SJSA1 (cell line): ENCODE data around the gene TMC7. TPM values are rescaled to one million over a fixed set of nuclear protein-coding genes. Genes with fewer than 3 reads are reported as not detected.

Experiments used
- DNase-seq, 2 experiments: peaks; one replicate each; pipeline ENCODE4 v3.0.0-alpha.2; 2015 to 2020; ENCODE audit warnings: low spot score in 2 of 2, low read depth in 1 of 2
- H3K27ac ChIP-seq: fragments of 250-450 bp; sonication (Bioruptor Pico); 2 replicates; pipeline ENCODE4 v1.5.1; 2020; ENCODE audit warnings: mild to moderate bottlenecking, moderate library complexity
- H3K27me3 ChIP-seq: fragments of 250-450 bp; sonication (Bioruptor Pico); replicated peaks from 2 replicates; pipeline ENCODE4 v1.5.1; 2020; ENCODE audit warnings: mild to moderate bottlenecking, moderate library complexity
- H3K36me3 ChIP-seq: fragments of 250-450 bp; sonication (Bioruptor Pico); 2 replicates; pipeline ENCODE4 v1.5.1; 2020; ENCODE audit warnings: mild to moderate bottlenecking
- H3K4me1 ChIP-seq: fragments of 250-450 bp; sonication (Bioruptor Pico); replicated peaks from 2 replicates; pipeline ENCODE4 v1.6.1; 2021; ENCODE audit warnings: mild to moderate bottlenecking
- H3K4me3 ChIP-seq: fragments of 250-450 bp; sonication (Bioruptor Pico); 2 replicates; pipeline ENCODE4 v1.5.1; 2020; ENCODE audit warnings: mild to moderate bottlenecking
- H3K9me3 ChIP-seq: fragments of 250-450 bp; sonication (Bioruptor Pico); replicated peaks from 2 replicates; pipeline ENCODE4 v1.5.1; 2020; ENCODE audit warnings: mild to moderate bottlenecking
- total RNA-seq: library from RNA; depleted of rRNA; stranded (reverse); fragments of >200 nt; shearing (Covaris generic); gene quantifications from 2 replicates; pipeline ENCODE4 v1.2.3, GENCODE V29; 2014

The TMC7 gene
- total RNA-seq, 1 experiment from 2014 or later = 0.84 TPM

GRCh38 chr16:19094542-19095365 lies 111.0 kb downstream of the TMC7 start:
- Histone ChIP-seq H3K4me3 (no peak overlapping the region), H3K4me1 (peaks cover 38% of the 10 kb centered on the region), H3K36me3 (no peaks in the 10 kb centered on the region), H3K9me3 (0 out of 2 replicates have a peak, but pooled peaks cover 3% of the 10 kb centered on the region), H3K27me3 (no peaks in the 10 kb centered on the region), H3K27ac (no peak overlapping the region)
- no peak for DNase-seq

GRCh38 chr16:19095654-19096053 lies 111.9 kb downstream of the TMC7 start:
- peak in 1 of 2 experiments; percentile 50 for DNase-seq
- no peaks in the 10 kb centered on the region for H3K36me3 ChIP-seq
- no peaks in the 10 kb centered on the region for H3K27me3 ChIP-seq
- peaks cover 38% of the 10 kb centered on the region for H3K4me1 ChIP-seq
- no peak overlapping the region for H3K4me3 ChIP-seq
- 0 out of 2 replicates have a peak, but pooled peaks cover 3% of the 10 kb centered on the region for H3K9me3 ChIP-seq
- no peak overlapping the region for H3K27ac ChIP-seq

DNA sequence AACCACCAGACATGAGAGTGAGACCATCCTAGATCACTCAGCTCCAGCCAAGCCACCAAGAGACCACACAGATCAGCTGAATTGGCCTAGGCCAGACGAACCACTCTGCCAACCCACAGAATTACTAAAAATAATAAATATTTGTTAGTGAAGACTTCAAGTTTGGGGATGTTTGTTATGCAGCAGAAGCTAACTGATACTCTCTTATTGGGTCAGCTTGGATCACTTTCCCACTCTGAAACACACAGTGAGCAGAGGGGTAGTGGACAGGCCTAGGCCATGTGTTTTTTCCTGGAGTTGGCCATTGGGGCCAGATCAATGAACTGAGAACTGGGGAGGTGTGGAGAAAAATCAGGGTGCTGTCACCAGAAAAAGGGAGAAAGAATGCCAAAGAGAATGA lies 114.4 kb downstream of the TMC7 start:
- H3K27ac ChIP-seq = no peak overlapping the region
- 0 out of 2 replicates have a peak, but pooled peaks cover 3% of the 10 kb centered on the region for H3K9me3 ChIP-seq
- no peaks in the 10 kb centered on the region for H3K27me3 ChIP-seq
- DNase-seq = no peak
- no peak overlapping the region for H3K4me3 ChIP-seq
- peaks cover 27% of the 10 kb centered on the region for H3K4me1 ChIP-seq
- H3K36me3 ChIP-seq = no peaks in the 10 kb centered on the region

DNA sequence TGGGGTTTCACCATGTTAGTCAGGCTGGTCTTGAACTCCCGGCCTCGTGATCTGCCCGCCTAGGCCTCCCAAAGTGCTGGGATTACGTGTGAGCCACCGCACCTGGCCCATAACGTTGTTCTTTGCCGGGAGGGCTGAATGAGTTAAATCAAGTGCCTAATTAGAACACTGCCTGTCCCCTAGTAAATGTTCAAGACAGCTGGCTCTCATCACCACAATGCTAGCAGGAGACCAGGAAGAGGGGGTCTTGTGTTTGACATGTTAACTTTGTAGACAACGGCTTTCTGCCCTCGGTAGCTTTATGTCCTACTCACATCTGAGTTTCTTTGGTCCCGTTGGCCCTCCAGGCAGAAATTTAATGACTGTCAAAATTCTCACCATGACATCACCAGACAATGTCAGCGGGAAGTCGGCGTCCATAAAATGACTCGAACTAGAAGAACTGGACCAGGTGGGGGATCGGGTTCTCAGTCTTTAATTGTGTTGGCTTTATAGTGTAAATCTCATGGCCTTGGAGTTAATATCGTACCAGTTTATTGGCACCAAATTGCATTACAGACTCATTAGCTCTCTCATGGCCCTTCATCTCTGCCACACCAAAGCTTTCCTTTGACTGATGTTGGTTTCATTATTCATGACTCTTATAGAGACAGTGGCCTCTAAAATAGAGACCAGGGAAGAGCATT lies 118.6 kb downstream of the TMC7 start:
- Histone ChIP-seq H3K9me3 (0 out of 2 replicates have a peak, but pooled peaks cover 3% of the 10 kb centered on the region), H3K4me1 (peaks cover 48% of the 10 kb centered on the region), H3K27ac (no peak overlapping the region), H3K36me3 (no peaks in the 10 kb centered on the region), H3K27me3 (no peaks in the 10 kb centered on the region), H3K4me3 (no peak overlapping the region)
- DNase-seq = no peak

DNA sequence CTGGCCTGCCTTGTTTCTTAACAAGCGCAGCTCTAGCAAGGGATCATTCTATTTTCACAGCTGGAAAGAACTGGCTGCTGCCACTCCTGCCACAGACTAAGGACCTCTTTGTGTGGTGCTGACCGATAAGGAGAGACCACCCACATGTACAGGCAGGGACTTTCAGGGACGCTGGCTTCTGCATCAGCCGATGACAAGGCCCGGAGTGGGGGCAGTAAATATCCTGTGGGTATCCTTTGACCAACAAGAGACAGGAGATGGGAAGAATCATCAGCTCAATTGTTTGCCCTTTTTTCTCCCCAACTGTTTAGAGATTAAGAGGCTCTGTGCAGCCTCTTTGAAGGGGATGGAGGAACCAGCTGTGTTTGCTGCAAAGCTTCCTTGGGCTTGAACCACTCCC lies 120.9 kb downstream of the TMC7 start:
- peak; percentile 93 to 94 for DNase-seq
- Histone ChIP-seq H3K27ac (peak overlapping the region; percentile 73), H3K4me3 (no peak overlapping the region), H3K9me3 (no peaks in the 10 kb centered on the region), H3K27me3 (no peaks in the 10 kb centered on the region), H3K4me1 (peaks cover 54% of the 10 kb centered on the region), H3K36me3 (no peaks in the 10 kb centered on the region)

- Histone ChIP-seq H3K4me3 (no peak overlapping the region), H3K9me3 (no peaks in the 10 kb centered on the region), H3K27me3 (no peaks in the 10 kb centered on the region), H3K4me1 (peaks cover 54% of the 10 kb centered on the region), H3K27ac (peak overlapping the region; percentile 73), H3K36me3 (no peaks in the 10 kb centered on the region)
- DNase-seq = no peak
Measured at GRCh38 chr16:19105131-19105530, 121.4 kb downstream of the TMC7 start.

DNA sequence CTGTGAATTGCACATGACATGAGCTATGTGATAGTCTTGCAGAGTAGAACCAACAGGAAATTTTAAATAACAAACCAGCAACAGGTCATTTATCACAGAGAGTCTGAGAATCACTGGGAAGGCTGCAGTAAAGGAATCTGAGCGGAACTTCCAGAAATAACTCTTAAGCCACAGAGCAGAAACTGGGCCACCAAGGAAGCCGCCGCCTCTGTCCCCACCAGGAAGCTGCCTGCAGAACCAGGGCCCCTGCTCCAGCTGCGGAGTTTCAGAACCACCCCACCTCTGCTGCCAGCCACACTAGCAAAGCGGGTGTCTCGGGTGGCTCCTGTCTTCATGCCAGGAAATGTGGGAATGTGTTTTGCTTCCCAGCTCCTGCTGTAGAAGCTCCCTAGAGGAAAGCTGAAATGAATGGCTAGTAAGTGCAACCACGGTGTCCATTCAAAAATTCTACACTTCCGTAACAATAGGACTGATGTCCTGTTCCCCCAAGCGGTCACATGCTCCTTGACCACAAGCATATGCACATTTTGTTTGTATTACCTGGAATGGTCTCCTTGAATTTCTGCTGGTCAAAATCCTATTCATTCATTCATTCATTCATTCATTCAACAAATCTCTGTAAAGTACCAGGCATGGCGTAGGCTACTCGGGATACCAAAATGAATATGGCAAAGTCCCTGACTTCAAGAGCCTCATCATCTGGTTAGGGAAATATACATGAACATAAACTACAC lies 122.3 kb downstream of the TMC7 start:
- Histone ChIP-seq H3K27ac (peak overlapping the region; percentile 73), H3K4me3 (no peak overlapping the region), H3K9me3 (no peaks in the 10 kb centered on the region), H3K4me1 (peaks cover 54% of the 10 kb centered on the region), H3K27me3 (no peaks in the 10 kb centered on the region), H3K36me3 (no peaks in the 10 kb centered on the region)
- peak; percentile 89 to 92 for DNase-seq

GRCh38 chr16:19106625-19107020 lies 122.9 kb downstream of the TMC7 start:
- Histone ChIP-seq H3K4me3 (no peak overlapping the region), H3K27me3 (no peaks in the 10 kb centered on the region), H3K9me3 (no peaks in the 10 kb centered on the region), H3K27ac (peak overlapping the region; percentile 73), H3K4me1 (peaks cover 54% of the 10 kb centered on the region), H3K36me3 (no peaks in the 10 kb centered on the region)
- DNase-seq = no peak

- H3K27ac ChIP-seq = no peak overlapping the region
- peaks cover 55% of the 10 kb centered on the region for H3K4me1 ChIP-seq
- H3K27me3 ChIP-seq = no peaks in the 10 kb centered on the region
- no peak overlapping the region for H3K4me3 ChIP-seq
- H3K9me3 ChIP-seq = no peaks in the 10 kb centered on the region
- DNase-seq = no peak
- H3K36me3 ChIP-seq = no peaks in the 10 kb centered on the region
Measured at GRCh38 chr16:19108409-19109287, 124.9 kb downstream of the TMC7 start.

DNA sequence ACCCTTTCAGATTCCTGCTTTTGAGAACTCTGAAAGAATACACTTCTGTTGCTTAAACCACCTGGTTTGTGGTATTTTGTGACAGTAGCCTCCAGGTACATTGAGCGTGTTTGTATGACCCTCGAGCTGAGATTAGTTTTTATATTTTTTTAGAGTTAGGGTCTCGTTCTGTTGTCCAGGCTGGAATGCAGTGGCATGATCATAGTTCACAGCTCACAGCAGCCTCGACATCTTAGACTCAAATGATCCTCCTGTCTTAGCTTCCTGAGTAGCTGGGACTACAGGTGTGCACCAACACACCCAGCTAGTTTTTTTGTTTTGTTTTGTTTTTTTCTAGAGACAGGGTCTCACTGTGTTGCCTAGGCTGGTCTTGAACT lies 125.5 kb downstream of the TMC7 start:
- no peak overlapping the region for H3K27ac ChIP-seq
- H3K27me3 ChIP-seq = no peaks in the 10 kb centered on the region
- H3K9me3 ChIP-seq = peaks cover under 1% of the 10 kb centered on the region; the same call in 1 of the 2 replicates
- H3K4me3 ChIP-seq = no peak overlapping the region
- no peak for DNase-seq
- H3K4me1 ChIP-seq = peaks cover 50% of the 10 kb centered on the region
- peaks cover 3% of the 10 kb centered on the region for H3K36me3 ChIP-seq

DNA sequence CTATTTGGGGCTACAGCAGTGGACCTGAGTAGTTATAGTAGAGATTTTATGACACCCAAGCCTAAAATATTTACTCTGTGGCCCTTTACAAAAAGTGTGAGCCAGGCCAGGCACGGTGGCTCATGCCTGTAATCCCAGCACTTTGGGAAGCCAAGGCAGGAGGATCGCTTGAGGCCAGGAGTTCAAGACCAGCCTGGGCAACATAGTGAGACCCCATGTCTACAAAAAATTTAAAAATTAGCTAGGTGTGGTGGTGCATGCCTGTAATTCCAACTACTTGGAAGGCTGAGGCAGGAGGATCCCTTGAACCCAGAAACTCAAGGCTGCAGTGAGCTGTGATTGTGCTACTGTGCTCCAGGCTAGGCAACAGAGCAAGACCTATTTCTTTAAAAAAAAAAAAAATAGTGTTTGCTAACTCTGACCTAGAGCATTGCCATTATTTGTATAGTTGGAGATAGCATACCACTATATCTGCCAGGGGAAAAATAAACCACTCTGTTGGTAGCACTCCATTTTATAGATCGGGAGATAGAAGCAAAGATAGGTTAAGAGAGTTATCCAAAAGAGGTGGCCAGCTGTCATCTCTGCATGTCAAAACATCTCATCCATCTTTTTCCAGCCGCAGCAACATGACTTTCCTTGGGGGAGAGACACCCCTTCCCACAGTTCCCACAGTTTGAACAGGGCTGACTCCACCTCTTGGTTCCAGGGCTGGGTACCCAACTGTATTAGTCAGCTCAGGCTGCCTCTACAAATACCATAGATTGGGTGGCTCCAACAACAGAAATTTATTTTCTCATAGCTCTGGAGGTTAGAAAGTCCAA lies 127.0 kb downstream of the TMC7 start:
- Histone ChIP-seq H3K4me3 (no peak overlapping the region), H3K9me3 (peaks cover 3% of the 10 kb centered on the region; the same call in 1 of the 2 replicates), H3K27ac (no peak overlapping the region), H3K4me1 (peaks cover 50% of the 10 kb centered on the region), H3K27me3 (no peaks in the 10 kb centered on the region), H3K36me3 (peaks cover 17% of the 10 kb centered on the region)
- no peak for DNase-seq

- peaks cover 3% of the 10 kb centered on the region; the same call in 1 of the 2 replicates for H3K9me3 ChIP-seq
- H3K4me1 ChIP-seq = peaks cover 46% of the 10 kb centered on the region
- peaks cover 30% of the 10 kb centered on the region for H3K36me3 ChIP-seq
- no peak overlapping the region for H3K27ac ChIP-seq
- H3K27me3 ChIP-seq = no peaks in the 10 kb centered on the region
- DNase-seq = no peak
- H3K4me3 ChIP-seq = no peak overlapping the region
Measured at GRCh38 chr16:19112099-19112407, 128.3 kb downstream of the TMC7 start.
